Endothelial cell of umbilical vein (primary cell): Measurements from ENCODE around the gene EYS. TPM values are rescaled to one million over a fixed set of nuclear protein-coding genes. Genes with fewer than 3 reads are reported as not detected.

Experiments used
- BruUV-seq: library from RNA; stranded (reverse); fragments of 400-500 nt; replicated peaks from 2 replicates; lab custom pipeline; 2021; lab: Mats Ljungman, UMichigan
- CTCF ChIA-PET: fragments of 300-600, 350-600 bp; sonication (Branson Sonifier 250); formaldehyde crosslinking; loops from one replicate; lab custom pipeline; 2021; ENCODE audit warnings: antibody characterized with exemption, inconsistent platforms; lab: Charles Lee
- POLR2A ChIA-PET: fragments of 300-600, 350-600 bp; sonication (Branson Sonifier 250); formaldehyde crosslinking; loops from one replicate; lab custom pipeline; 2021; ENCODE audit warnings: antibody characterized with exemption, inconsistent platforms; lab: Charles Lee
- DNase-seq: peaks from one replicate; pipeline ENCODE4 v3.0.0-alpha.2; 2011; ENCODE audit warnings: low read depth, low spot score
- FAIRE-seq: peaks from 2 replicates; lab custom pipeline; 2011; peaks lifted over from hg19 to GRCh38; lab: Jason Lieb, UNC
- H2AFZ ChIP-seq: 2 replicates; pipeline ENCODE4 v1.6.0; 2012; ENCODE audit warnings: low read depth, low read length, control low read depth, inconsistent platforms
- H3K27ac ChIP-seq: 2 replicates; pipeline ENCODE4 v1.5.1; 2011; ENCODE audit warnings: low read depth, mild to moderate bottlenecking, control low read depth, low read length, moderate library complexity; ENCODE audit not compliant: insufficient read depth
- H3K27me3 ChIP-seq, 2 experiments: 2 replicates each; pipeline versions ENCODE4 v1.6.0 to v1.6.1; 2011; ENCODE audit warnings: low read length in 2 of 2, mixed read lengths in 1 of 2; ENCODE audit not compliant: control insufficient read depth in 2 of 2, insufficient read depth in 2 of 2
- H3K36me3 ChIP-seq, 2 experiments: 2 replicates in 1 of 2; 3 replicates in 1 of 2; pipeline ENCODE4 v1.5.1; 2011; ENCODE audit warnings: low read length in 2 of 2, mild to moderate bottlenecking in 1 of 2, moderate library complexity in 1 of 2; ENCODE audit not compliant: control insufficient read depth in 2 of 2, insufficient read depth in 2 of 2; ENCODE audit errors: extremely low read depth in 1 of 2
- H3K4me1 ChIP-seq: 3 replicates; pipeline ENCODE4 v1.5.1; 2011; ENCODE audit warnings: mild to moderate bottlenecking, low read length; ENCODE audit not compliant: control insufficient read depth, insufficient read depth; ENCODE audit errors: extremely low read depth
- H3K4me2 ChIP-seq: 2 replicates; pipeline ENCODE4 v1.6.1; 2011; ENCODE audit warnings: low read length, control low read depth, mixed read lengths; ENCODE audit not compliant: insufficient read depth
- H3K4me3 ChIP-seq, 3 experiments: fragments of 200-600 bp in 1 of 3; sonication (generic), shearing (Covaris generic) in 1 of 3; replicated peaks in 1 of 3; 2 replicates each; pipeline ENCODE4 v1.5.1; 2011 to 2016; ENCODE audit warnings: control low read depth in 3 of 3, low read length in 3 of 3, mild to moderate bottlenecking in 2 of 3, inconsistent platforms in 1 of 3, low read depth in 1 of 3, moderate library complexity in 1 of 3; ENCODE audit not compliant: insufficient read depth in 1 of 3
- H3K79me2 ChIP-seq: 2 replicates; pipeline ENCODE4 v1.6.0; 2012; ENCODE audit warnings: low read length, inconsistent platforms; ENCODE audit not compliant: control insufficient read depth, insufficient read depth
- H3K9ac ChIP-seq: replicated peaks from 2 replicates; pipeline ENCODE3; 2011; ENCODE audit warnings: low read length, control low read depth; ENCODE audit not compliant: insufficient read depth; ENCODE audit errors: extremely low read depth
- H3K9me1 ChIP-seq: replicated peaks from 3 replicates; pipeline ENCODE4 v1.6.0; 2011; ENCODE audit warnings: mild to moderate bottlenecking, low read length; ENCODE audit not compliant: control insufficient read depth, insufficient read depth; ENCODE audit errors: extremely low read depth
- H3K9me3 ChIP-seq: replicated peaks from 2 replicates; pipeline ENCODE4 v1.5.1; 2012; ENCODE audit warnings: low read length, inconsistent platforms; ENCODE audit not compliant: control insufficient read depth, insufficient read depth
- H4K20me1 ChIP-seq: replicated peaks from 2 replicates; pipeline ENCODE3; 2011; ENCODE audit warnings: mild to moderate bottlenecking, low read length; ENCODE audit not compliant: control insufficient read depth, insufficient read depth; ENCODE audit errors: extremely low read depth
- EZH2 ChIP-seq: IDR thresholded peaks from 2 replicates; pipeline ENCODE4 v1.6.1; 2012; ENCODE audit warnings: borderline replicate concordance, low read depth, mild to moderate bottlenecking, moderate library complexity, low read length, inconsistent platforms; ENCODE audit not compliant: severe bottlenecking
- FOS ChIP-seq: IDR thresholded peaks from 2 replicates; pipeline ENCODE4 v1.6.1; 2011; ENCODE audit warnings: mild to moderate bottlenecking, low read length, moderate library complexity, borderline replicate concordance; ENCODE audit not compliant: insufficient read depth
- GATA2 ChIP-seq: IDR thresholded peaks from 2 replicates; pipeline ENCODE4 v1.7.0; 2011; ENCODE audit warnings: low read depth, mild to moderate bottlenecking, moderate library complexity, mixed read lengths, low read length; ENCODE audit not compliant: insufficient read length, insufficient read depth
- JUN ChIP-seq: IDR thresholded peaks from 2 replicates; pipeline ENCODE4 v1.6.1; 2011; ENCODE audit warnings: borderline replicate concordance, low read depth; ENCODE audit not compliant: insufficient read length, insufficient read depth
- MYC ChIP-seq: IDR thresholded peaks from one replicate; pipeline ENCODE4 v1.6.1; 2011; ENCODE audit warnings: mild to moderate bottlenecking, low read depth, low read length
- POLR2A ChIP-seq: IDR thresholded peaks from 2 replicates; pipeline ENCODE4 v1.6.1; 2012; ENCODE audit warnings: low read depth, mild to moderate bottlenecking, control low read depth, low read length
- POLR2AphosphoS5 ChIP-seq: IDR thresholded peaks from 2 replicates; pipeline ENCODE4 v1.6.1; 2012; ENCODE audit warnings: low read depth, mild to moderate bottlenecking, control low read depth, low read length, moderate library complexity; ENCODE audit not compliant: insufficient read depth
- dilution Hi-C: fragments of 300-500 bp; cut with MboI; formaldehyde crosslinking; loops from one replicate; pipeline ENCODE4 v1.15.0; 2019; ENCODE audit warnings: low sequenced_read_pairs; ENCODE audit not compliant: extremely low pct_ligation_motif_present
- intact Hi-C: fragments of 100-400 bp; cut with micrococcal nuclease; formaldehyde crosslinking; loops from one replicate; pipeline ENCODE4 v1.10.0; 2022
- polyA plus RNA-seq, 4 experiments: library from polyadenylated mRNA; depleted of rRNA in 3 of 4; stranded (reverse) in 3 of 4; unstranded in 1 of 4; fragments of >200 nt; gene quantifications; 2 replicates each; pipeline versions ENCODE4 v1.2.1 to v1.2.3, GENCODE V29; 2011 to 2012; ENCODE audit warnings: missing spikeins in 1 of 4
- total RNA-seq: library from RNA; stranded (reverse); gene quantifications from 2 replicates; pipeline ENCODE4 v1.2.3, GENCODE V29; 2021
- TF ChIP-seq, protein P1 (sequence below), 2 donors: IDR thresholded peaks; 1 replicate in 1 of 2; 2 replicates in 1 of 2; pipeline ENCODE4 v1.5.1; 2011; ENCODE audit warnings: low read length in 2 of 2, mild to moderate bottlenecking in 2 of 2, moderate library complexity in 2 of 2, control low read depth in 1 of 2, inconsistent platforms in 1 of 2, low read depth in 1 of 2; ENCODE audit not compliant: insufficient read depth in 1 of 2; ENCODE audit errors: extremely low read depth in 1 of 2
- TF ChIP-seq, protein P2 (sequence below): IDR thresholded peaks from 2 replicates; pipeline ENCODE4 v1.6.1; 2011; ENCODE audit not compliant: insufficient read depth, insufficient read length

EYS gene
- total and polyA plus RNA-seq, 2 donors (not counting 3 experiments of a cell fraction or from before 2014, with no cell fraction given), result 0.01 to 0.27 TPM

DNA sequence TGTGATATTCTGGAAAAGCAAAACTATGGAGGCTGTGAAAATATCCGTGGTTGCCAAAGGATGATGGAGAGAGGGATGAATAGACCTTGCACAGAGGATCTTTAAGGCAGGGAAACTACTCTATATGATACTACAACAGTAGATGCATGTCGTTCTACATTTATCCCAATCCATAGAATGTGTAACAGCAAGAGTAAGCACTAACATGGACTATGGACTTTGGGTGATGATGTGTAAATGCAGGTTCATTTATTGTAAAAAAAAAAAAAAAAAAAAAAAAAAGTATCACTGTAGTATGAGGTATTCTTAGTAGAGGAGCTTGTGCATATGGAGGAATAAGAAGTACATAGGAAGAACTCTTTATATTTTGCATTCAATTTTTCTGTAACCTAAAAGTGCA lies 1563.9 kb downstream of the EYS start:
- dilution Hi-C loops (no loop called here), intact Hi-C loops (no loop called here)
- Histone ChIP-seq H3K9me1 (peaks cover 2% of the 10 kb centered on the region), H3K9ac (no peak overlapping the region), H2AFZ (no peak overlapping the region), H3K4me2 (no peak overlapping the region), H3K4me1 (no peaks in the 10 kb centered on the region), H3K79me2 (no peaks in the 10 kb centered on the region), H3K27me3 (no peaks in the 10 kb centered on the region), H3K4me3 (no peak overlapping the region), H4K20me1 (no peaks in the 10 kb centered on the region), H3K27ac (no peak overlapping the region), H3K36me3 (no peaks in the 10 kb centered on the region), H3K9me3 (no peaks in the 10 kb centered on the region)
- no peak for FAIRE-seq
- no TSS peak for BruUV-seq
- POLR2A ChIA-PET, result no interaction called here
- CTCF ChIA-PET, result no interaction called here
- no peak for DNase-seq
- no peak for TF ChIP-seq POLR2AphosphoS5
- TF ChIP-seq JUN, result no peak
- no peak for TF ChIP-seq EZH2
- TF ChIP-seq POLR2A, result no peak
- TF ChIP-seq FOS, result no peak
- TF ChIP-seq GATA2, result no peak
- TF ChIP-seq MYC, result no peak
- TF ChIP-seq, protein P1, sequence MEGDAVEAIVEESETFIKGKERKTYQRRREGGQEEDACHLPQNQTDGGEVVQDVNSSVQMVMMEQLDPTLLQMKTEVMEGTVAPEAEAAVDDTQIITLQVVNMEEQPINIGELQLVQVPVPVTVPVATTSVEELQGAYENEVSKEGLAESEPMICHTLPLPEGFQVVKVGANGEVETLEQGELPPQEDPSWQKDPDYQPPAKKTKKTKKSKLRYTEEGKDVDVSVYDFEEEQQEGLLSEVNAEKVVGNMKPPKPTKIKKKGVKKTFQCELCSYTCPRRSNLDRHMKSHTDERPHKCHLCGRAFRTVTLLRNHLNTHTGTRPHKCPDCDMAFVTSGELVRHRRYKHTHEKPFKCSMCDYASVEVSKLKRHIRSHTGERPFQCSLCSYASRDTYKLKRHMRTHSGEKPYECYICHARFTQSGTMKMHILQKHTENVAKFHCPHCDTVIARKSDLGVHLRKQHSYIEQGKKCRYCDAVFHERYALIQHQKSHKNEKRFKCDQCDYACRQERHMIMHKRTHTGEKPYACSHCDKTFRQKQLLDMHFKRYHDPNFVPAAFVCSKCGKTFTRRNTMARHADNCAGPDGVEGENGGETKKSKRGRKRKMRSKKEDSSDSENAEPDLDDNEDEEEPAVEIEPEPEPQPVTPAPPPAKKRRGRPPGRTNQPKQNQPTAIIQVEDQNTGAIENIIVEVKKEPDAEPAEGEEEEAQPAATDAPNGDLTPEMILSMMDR (IDR thresholded peaks at IDR 0.05; ENCODE audit: extremely low read depth in 1 of 2, insufficient read depth in 1 of 2, low read depth in 1 of 2, low read length in 2 of 2), result no peak
- TF ChIP-seq, protein P2, sequence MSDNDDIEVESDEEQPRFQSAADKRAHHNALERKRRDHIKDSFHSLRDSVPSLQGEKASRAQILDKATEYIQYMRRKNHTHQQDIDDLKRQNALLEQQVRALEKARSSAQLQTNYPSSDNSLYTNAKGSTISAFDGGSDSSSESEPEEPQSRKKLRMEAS, result no peak
